KMS-11 (cell line): Measurements from ENCODE around the gene TRAK1.

Source experiments
- H2AFZ ChIP-seq: fragments of 200-600 bp; sonication (generic); 2 replicates; pipeline ENCODE4 v1.6.1; 2016; ENCODE audit warnings: antibody characterized with exemption, mixed run types, low read depth
- H3K27ac ChIP-seq: fragments of 200-600 bp; sonication (generic); 2 replicates; pipeline ENCODE4 v1.6.1; 2016; ENCODE audit warnings: mild to moderate bottlenecking, mixed run types
- H3K27me3 ChIP-seq: fragments of 200-600 bp; sonication (generic); 2 replicates; pipeline ENCODE4 v1.6.1; 2017; ENCODE audit warnings: mild to moderate bottlenecking, low read depth, mixed run types, moderate library complexity; ENCODE audit not compliant: insufficient read depth
- H3K36me3 ChIP-seq: fragments of 200-600 bp; sonication (generic); 2 replicates; pipeline ENCODE4 v1.6.1; 2017; ENCODE audit warnings: mild to moderate bottlenecking, mixed run types; ENCODE audit not compliant: insufficient read depth
- H3K4me1 ChIP-seq: fragments of 200-600 bp; sonication (generic); 2 replicates; pipeline ENCODE4 v1.6.1; 2016; ENCODE audit warnings: mild to moderate bottlenecking, low read depth, mixed run types; ENCODE audit not compliant: poor library complexity, severe bottlenecking
- H3K4me2 ChIP-seq: fragments of 200-600 bp; sonication (generic); 2 replicates; pipeline ENCODE4 v1.7.0; 2016; ENCODE audit warnings: mild to moderate bottlenecking, mixed run types
- H3K4me3 ChIP-seq: fragments of 200-600 bp; sonication (generic); IDR thresholded peaks from 2 replicates; pipeline ENCODE4 v1.6.1; 2017; ENCODE audit warnings: low read depth, low read length, mixed read lengths; ENCODE audit not compliant: insufficient read depth
- H3K79me2 ChIP-seq: fragments of 200-600 bp; sonication (generic); 2 replicates; pipeline ENCODE4 v1.6.1; 2016; ENCODE audit warnings: low read depth, mixed run types; ENCODE audit not compliant: insufficient read depth
- H3K9ac ChIP-seq: fragments of 200-600 bp; sonication (generic); 2 replicates; pipeline ENCODE4 v1.6.1; 2016; ENCODE audit warnings: mild to moderate bottlenecking, mixed run types
- H4K20me1 ChIP-seq: fragments of 200-600 bp; sonication (generic); 2 replicates; pipeline ENCODE4 v1.6.1; 2016; ENCODE audit warnings: mild to moderate bottlenecking, mixed run types; ENCODE audit not compliant: insufficient read depth
- CTCF ChIP-seq: fragments of 200-600 bp; sonication (generic); conservative IDR thresholded peaks from 2 replicates; pipeline ENCODE4 v1.6.1; 2017; ENCODE audit warnings: low read depth, mild to moderate bottlenecking, antibody characterized with exemption, low read length, moderate library complexity, mixed read lengths

TRAK1 gene

GRCh38 chr3:42066516-42067181 lies 24.5 kb upstream of the TRAK1 start:
- no peaks in the 10 kb centered on the region for H4K20me1 ChIP-seq
- H3K36me3 ChIP-seq, result no peaks in the 10 kb centered on the region
- no peaks in the 10 kb centered on the region for H3K79me2 ChIP-seq
- H3K4me1 ChIP-seq, result peaks cover 15% of the 10 kb centered on the region
- H3K27me3 ChIP-seq, result no peaks in the 10 kb centered on the region
- TF ChIP-seq CTCF, result no peak
- no peak overlapping the region for H3K9ac ChIP-seq
- no peak overlapping the region for H3K4me3 ChIP-seq
- H3K27ac ChIP-seq, result no peak overlapping the region
- H2AFZ ChIP-seq, result no peak overlapping the region
- H3K4me2 ChIP-seq, result no peak overlapping the region

- Histone ChIP-seq H3K4me2 (no peak overlapping the region), H3K79me2 (no peaks in the 10 kb centered on the region), H3K27ac (no peak overlapping the region), H4K20me1 (no peaks in the 10 kb centered on the region), H3K4me1 (peaks cover 21% of the 10 kb centered on the region), H3K36me3 (no peaks in the 10 kb centered on the region), H3K27me3 (no peaks in the 10 kb centered on the region), H3K4me3 (no peak overlapping the region), H2AFZ (no peak overlapping the region), H3K9ac (no peak overlapping the region)
- TF ChIP-seq CTCF, result no peak
These were observed 23.8 kb upstream of the TRAK1 start for GRCh38 chr3:42067326-42067725.

- H3K27ac ChIP-seq, result no peak overlapping the region
- no peaks in the 10 kb centered on the region for H3K27me3 ChIP-seq
- H2AFZ ChIP-seq, result no peak overlapping the region
- peaks cover 32% of the 10 kb centered on the region for H3K4me1 ChIP-seq
- no peak overlapping the region for H3K4me3 ChIP-seq
- no peaks in the 10 kb centered on the region for H4K20me1 ChIP-seq
- H3K9ac ChIP-seq, result no peak overlapping the region
- H3K4me2 ChIP-seq, result no peak overlapping the region
- TF ChIP-seq CTCF, result no peak
- H3K79me2 ChIP-seq, result peaks cover 4% of the 10 kb centered on the region; the same call in 1 of the 2 replicates
- H3K36me3 ChIP-seq, result no peaks in the 10 kb centered on the region
These were observed 22.7 kb upstream of the TRAK1 start for GRCh38 chr3:42068303-42069088.

- H3K27me3 ChIP-seq, result no peaks in the 10 kb centered on the region
- no peaks in the 10 kb centered on the region for H3K36me3 ChIP-seq
- no peak overlapping the region for H2AFZ ChIP-seq
- H3K79me2 ChIP-seq, result peaks cover 17% of the 10 kb centered on the region; the same call in 1 of the 2 replicates
- TF ChIP-seq CTCF, result no peak
- no peaks in the 10 kb centered on the region for H4K20me1 ChIP-seq
- no peak overlapping the region for H3K9ac ChIP-seq
- H3K4me3 ChIP-seq, result no peak overlapping the region
- H3K4me2 ChIP-seq, result no peak overlapping the region
- peaks cover 40% of the 10 kb centered on the region for H3K4me1 ChIP-seq
- H3K27ac ChIP-seq, result no peak overlapping the region
These were observed 21.1 kb upstream of the TRAK1 start for GRCh38 chr3:42070089-42070488.
